NCI-H69 (cell line): ENCODE results near the gene ALB.

Experiments used
- DNase-seq: peaks from one replicate; lab custom pipeline; 2025; lab: John Stamatoyannopoulos, UW

The ALB gene

GRCh38 chr4:73451981-73452747, 48.1 kb downstream of the ALB start:
- DNase-seq: peak; percentile 51

- no peak for DNase-seq
Observed at GRCh38 chr4:73452953-73453700, 49.0 kb downstream of the ALB start.

GRCh38 chr4:73453701-73454005, 49.6 kb downstream of the ALB start:
- peak; percentile 0 for DNase-seq

DNA sequence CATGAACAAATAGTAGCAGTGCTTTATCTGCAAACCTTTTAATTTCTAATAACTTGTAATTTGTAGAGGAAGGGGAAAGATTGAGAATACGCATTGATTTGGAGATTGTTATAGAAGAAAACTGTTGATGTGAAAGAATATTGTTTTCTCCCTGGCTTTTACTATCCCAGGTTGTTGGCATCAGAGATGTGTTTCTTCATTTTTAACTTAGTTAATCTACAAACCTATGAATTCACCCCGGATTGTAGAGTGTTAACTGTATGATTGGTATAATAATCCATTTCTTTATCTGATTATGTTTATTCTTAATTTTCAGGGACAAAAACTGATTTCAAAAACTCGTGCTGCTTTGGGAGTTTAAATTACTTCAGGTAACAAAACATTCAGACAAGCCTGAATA, 50.8 kb downstream of the ALB start:
- no peak for DNase-seq

DNA sequence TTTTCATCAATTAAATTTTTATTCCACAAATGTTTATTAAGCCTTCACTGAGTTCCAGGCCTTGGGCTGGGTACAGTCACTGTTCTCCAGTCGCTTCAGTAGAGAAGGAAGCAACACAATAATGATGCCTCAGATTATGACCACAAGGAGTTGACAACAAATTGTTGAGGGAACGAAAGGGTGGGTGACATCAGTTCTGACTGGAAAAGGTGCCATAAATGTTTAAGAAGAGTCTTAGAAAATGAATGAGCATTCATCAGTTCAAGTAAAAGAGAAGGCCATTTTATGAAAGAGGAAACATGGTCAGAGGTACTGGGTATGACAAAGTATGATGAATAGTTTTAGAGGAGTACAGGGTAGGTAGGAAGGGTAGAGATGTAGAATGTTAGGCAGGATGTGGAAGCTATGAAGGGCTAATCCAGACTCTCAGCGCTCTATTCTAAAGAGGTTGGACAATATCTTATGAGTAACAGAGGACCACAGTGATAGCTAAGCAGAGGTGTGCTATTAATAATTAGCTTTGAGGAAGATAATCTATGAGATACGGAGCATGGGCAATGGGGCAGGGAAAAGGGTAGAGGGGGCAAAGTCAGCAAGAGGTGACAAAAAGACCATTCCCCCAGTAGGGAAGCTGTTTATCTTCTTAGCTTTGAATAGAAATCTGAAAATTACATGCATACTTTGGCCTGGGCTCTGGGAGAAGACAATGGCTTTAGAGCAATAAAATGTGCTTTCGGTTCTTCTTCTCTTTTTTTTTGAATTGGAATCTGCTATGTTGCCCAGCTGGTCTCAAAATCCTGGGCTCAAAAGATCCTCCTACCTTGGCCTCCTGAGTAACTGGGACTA, 52.3 kb downstream of the ALB start:
- no peak for DNase-seq

DNA sequence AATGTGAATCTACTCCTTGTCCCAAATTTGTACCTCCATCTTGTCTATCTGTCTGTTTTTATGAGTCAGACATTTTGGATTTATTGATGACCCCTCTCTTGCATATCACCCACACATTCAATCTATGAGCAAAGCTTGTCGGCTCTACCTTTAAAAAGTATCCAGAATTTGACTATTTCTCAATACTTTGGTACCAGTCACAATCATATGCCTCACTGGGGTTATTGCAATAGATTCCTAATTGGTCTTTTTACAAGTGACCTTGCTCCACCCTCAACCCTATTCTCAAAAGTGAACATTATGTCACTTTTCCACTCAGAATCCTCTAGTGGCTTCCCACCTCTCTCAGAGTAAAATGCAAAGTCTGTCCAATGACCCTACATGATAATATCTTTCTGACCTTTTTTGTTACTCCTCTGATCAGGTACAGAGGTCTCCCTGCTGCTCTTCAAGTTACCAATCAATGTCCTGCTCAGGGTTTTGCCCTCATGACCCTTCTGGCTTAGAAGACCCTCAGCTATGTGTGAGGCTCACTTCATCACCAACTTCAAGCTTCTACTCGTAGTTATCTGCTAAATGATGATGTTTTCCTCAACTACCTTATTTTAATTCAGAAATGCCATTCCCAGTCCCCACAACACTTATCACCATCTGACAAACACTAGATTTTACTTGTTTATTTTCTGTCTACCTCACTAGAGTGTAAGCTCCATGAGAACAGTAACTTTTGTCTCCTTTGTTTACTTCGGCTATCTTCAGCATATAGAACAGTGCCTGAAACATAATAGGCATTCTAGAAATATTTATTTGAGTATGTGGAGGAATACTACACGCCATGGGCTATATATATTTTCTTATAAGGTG, 54.3 kb downstream of the ALB start:
- DNase-seq: no peak

GRCh38 chr4:73459048-73459421, 54.9 kb downstream of the ALB start:
- no peak for DNase-seq

- DNase-seq: no peak
Observed at GRCh38 chr4:73460913-73461522, 56.9 kb downstream of the ALB start.

GRCh38 chr4:73468170-73468569, 64.1 kb downstream of the ALB start:
- DNase-seq: no peak

DNA sequence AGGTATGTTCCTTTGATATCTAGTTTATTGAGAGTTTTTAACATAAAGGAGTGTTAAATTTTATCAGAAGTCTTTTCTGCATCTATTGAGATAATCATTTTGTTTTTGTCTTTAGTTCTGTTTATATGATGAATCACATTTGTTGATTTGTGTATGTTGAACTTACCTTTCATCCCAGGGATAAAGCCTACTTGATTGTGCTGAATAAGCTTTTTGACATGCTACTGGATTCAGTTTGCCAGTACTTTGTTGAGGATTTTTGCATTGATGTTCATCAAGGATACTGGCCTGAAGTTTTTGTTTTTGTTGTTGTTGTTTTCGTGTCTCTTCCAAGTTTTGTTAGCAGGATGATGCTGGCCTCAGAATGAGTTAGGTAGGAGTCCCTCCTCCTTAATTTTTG, 66.6 kb downstream of the ALB start:
- DNase-seq: no peak
